Heart left ventricle (tissue), 16 donors: ENCODE measurements around the gene SH2D2A. TPM values are rescaled to one million over a fixed set of nuclear protein-coding genes. Genes with fewer than 3 reads are reported as not detected.

Experiments
- ATAC-seq, 4 donors: fragments of 200-7000 bp; cut with Tn5 transposase; one replicate each; pipeline ENCODE4 v1.9.1; 2020 to 2022; ENCODE audit warnings: moderate library complexity in 4 of 4, mild to moderate bottlenecking in 3 of 4, moderate number of reproducible peaks in 1 of 4
- DNase-seq, 5 donors: peaks; one replicate each; pipeline ENCODE4 v3.0.0-alpha.2; 2020
- H3K27ac ChIP-seq, 12 donors: fragments of 200-600 bp; sonication (generic) in 4 of 12; one replicate each; pipeline versions ENCODE4 v1.5.0 to v1.8.0; 2016 to 2022; ENCODE audit warnings: mild to moderate bottlenecking in 2 of 12
- H3K27me3 ChIP-seq, 9 donors: fragments of 200-600 bp; sonication (generic) in 2 of 9; one replicate each; pipeline versions ENCODE4 v1.5.1 to v1.8.0; 2016 to 2022; ENCODE audit warnings: mild to moderate bottlenecking in 3 of 9
- H3K36me3 ChIP-seq, 9 donors: fragments of 200-600 bp; sonication (generic) in 2 of 9; one replicate each; pipeline versions ENCODE4 v1.5.0 to v1.8.0; 2018 to 2022; ENCODE audit warnings: mild to moderate bottlenecking in 2 of 9
- H3K4me1 ChIP-seq, 12 donors: fragments of 200-600 bp; sonication (generic) in 4 of 12; one replicate each; pipeline versions ENCODE4 v1.5.0 to v1.8.0; 2016 to 2022; ENCODE audit warnings: mild to moderate bottlenecking in 3 of 12
- H3K4me3 ChIP-seq, 12 donors: fragments of 200-600 bp; sonication (generic) in 4 of 12; one replicate each; pipeline versions ENCODE4 v1.5.0 to v1.8.0; 2017 to 2022; ENCODE audit warnings: mild to moderate bottlenecking in 9 of 12, moderate library complexity in 4 of 12
- H3K9me3 ChIP-seq, 12 donors: fragments of 200-600 bp; sonication (generic) in 4 of 12; one replicate each; pipeline versions ENCODE4 v1.5.0 to v1.8.0; 2016 to 2022; ENCODE audit warnings: mild to moderate bottlenecking in 1 of 12
- CTCF ChIP-seq, 12 donors: fragments of 200-600 bp; sonication (generic) in 4 of 12; IDR thresholded peaks; one replicate each; pipeline versions ENCODE4 v1.5.0 to v1.8.0; 2018 to 2022; ENCODE audit warnings: antibody characterized with exemption in 12 of 12, mild to moderate bottlenecking in 5 of 12
- POLR2A ChIP-seq, 2 donors: fragments of 450-650 bp; IDR thresholded peaks; one replicate each; pipeline ENCODE4 v1.6.1; 2017; ENCODE audit warnings: antibody characterized with exemption in 2 of 2, mild to moderate bottlenecking in 2 of 2, moderate library complexity in 2 of 2
- WGBS, 4 donors: extraction: QIAGEN DNeasy Blood & Tissue Kit in 2 of 4; methylation state at CpG; one replicate each; pipeline versions ENCODE4 v1.1.5 to v1.1.7; 2013 to 2018; 5-methylcytosine and 5-hydroxymethylcytosine counted together
- intact Hi-C, 10 donors: fragments of 100-400 bp; cut with DNase I; formaldehyde crosslinking; loops; one replicate each; pipeline versions ENCODE4 v1.11.1 to v1.14.2; 2022
- polyA plus RNA-seq, 2 donors: library from polyadenylated mRNA; stranded (reverse); fragments of 200-250 nt; gene quantifications; one replicate each; pipeline ENCODE4 v1.2.3, GENCODE V29; 2013
- total RNA-seq, 9 donors: library from RNA; depleted of rRNA in 2 of 9; stranded (reverse); fragments of >200 nt in 2 of 9; fragmentation: NEBNext Ultra II Directional in 3 of 9; extraction: Animal tissue kit (Norgen Biotek cat#: 25700) in 3 of 9; gene quantifications; one replicate each; pipeline versions ENCODE4 v1.1.0 to v1.2.4, GENCODE V29; 2016 to 2023
- donor health status: ischemic (EF 13 %, LVEDD 7.1; RV severe dilation, severe dysfunction).
- donor health status: healthy with polysubstance abuse.
- donor health status: DM: no; HTN: yes; CAD: no.
- donor health status: DM: no; HTN: no; CAD: no.
- donor health status: ischemic (EF 25% LVEDD 6.9; RV normal size, moderate dysfunction).
- donor health status: ischemic (EF 25% LVEDD 5.7; RV mildly dilated, moderate dysfunction).
- donor health status: healthy.
- donor health status: DM: yes; HTN: yes; CAD: no.
- donor health status: ischemic (EF 35%, LVEDD 5.7; RV mildly dilated, moderate dysfunction).
- donor health status: nonischemic (EF 11% LVEDD 7.7; RV severe dilation, severe dysfunction).
- donor health status: DM: yes; HTN: yes; CAD: no.
- donor health status: PGD.
- donor health status: ischemic (EF 29% LVEDD 5.4; RV normal size, mild dysfunction).
- donor health status: nonischemic (EF 23%, LVEDD 6.1; RV moderate dilation, normal function).

SH2D2A gene
- total and polyA plus RNA-seq, 11 donors, result 0.52 to 8.2 (median 1.1) TPM

GRCh38 chr1:156756355-156756754, 60.3 kb downstream of the SH2D2A start:
- Histone ChIP-seq H3K27ac (no peak overlapping the region), H3K36me3 (no peaks in the 10 kb centered on the region), H3K4me1 (peaks cover 0 to 24% (median 11%) of the 10 kb centered on the region in 12 donors), H3K4me3 (no peak overlapping the region), H3K9me3 (no peaks in the 10 kb centered on the region), H3K27me3 (no peaks in the 10 kb centered on the region)
- intact Hi-C loops, result no loop called here
- WGBS, 4 donors, result 97 to 100% (median 99%) methylated on average over 1 of the region's 1 CpG
- DNase-seq, result no peak
- TF ChIP-seq POLR2A (IDR thresholded peaks at IDR 0.05) (no peak), CTCF (IDR thresholded peaks at IDR 0.05) (no peak)
- no peak for ATAC-seq

Other genes with a start within 250 kb of the SH2D2A start
- 1 to 10 TPM in 2 of 9 donors, under 1 TPM in 7; 0.09 to 5.1 (median 0.27) TPM for gene IQGAP3, start 244.3 kb downstream of the SH2D2A start, total RNA-seq
- gene IQGAP3, start 244.3 kb downstream of the SH2D2A start, polyA plus RNA-seq, result under 1 TPM; 0.11 to 0.25 TPM
- gene TTC24, start 237.1 kb downstream of the SH2D2A start, total RNA-seq, result under 1 TPM in 1 of 9 donors, not detected in 8; 0.19 TPM
- not detected for gene TTC24, start 237.1 kb downstream of the SH2D2A start, polyA plus RNA-seq
- gene NAXE, start 225.1 kb downstream of the SH2D2A start, total RNA-seq, result 100 to 1,000 TPM in 5 of 9 donors, 10 to 100 TPM in 4; 87.4 to 141 (median 111) TPM
- gene NAXE, start 225.1 kb downstream of the SH2D2A start, polyA plus RNA-seq, result 100 to 1,000 TPM in 1 of 2 donors, 10 to 100 TPM in 1; 75.8 to 101 TPM
- gene GPATCH4, start 215.4 kb downstream of the SH2D2A start, total RNA-seq, result 10 to 100 TPM in 8 of 9 donors, 1 to 10 TPM in 1; 8.8 to 30.1 (median 12.6) TPM
- gene GPATCH4, start 215.4 kb downstream of the SH2D2A start, polyA plus RNA-seq, result 10 to 100 TPM; 21.6 to 67.5 TPM
- 1 to 10 TPM in 4 of 9 donors, under 1 TPM in 5; 0.52 to 2.4 (median 0.95) TPM for gene HAPLN2, start 197.4 kb downstream of the SH2D2A start, total RNA-seq
- gene HAPLN2, start 197.4 kb downstream of the SH2D2A start, polyA plus RNA-seq, result 1 to 10 TPM; 1.2 to 3.0 TPM
- under 1 TPM in 4 of 9 donors, not detected in 5; 0.09 to 0.27 (median 0.15) TPM for gene BCAN, start 174.7 kb downstream of the SH2D2A start, total RNA-seq
- under 1 TPM; 0.10 to 0.15 TPM for gene BCAN, start 174.7 kb downstream of the SH2D2A start, polyA plus RNA-seq
- 100 to 1,000 TPM in 7 of 9 donors, 10 to 100 TPM in 2; 75.3 to 499 (median 158) TPM for gene NES, start 139.4 kb downstream of the SH2D2A start, total RNA-seq
- 100 to 1,000 TPM in 1 of 2 donors, 10 to 100 TPM in 1; 59.7 to 160 TPM for gene NES, start 139.4 kb downstream of the SH2D2A start, polyA plus RNA-seq
- 10 to 100 TPM in 1 of 9 donors, 1 to 10 TPM in 4, under 1 TPM in 1, not detected in 3; 0.80 to 11.4 (median 1.7) TPM for gene CRABP2, start 111.3 kb downstream of the SH2D2A start, total RNA-seq
- 1 to 10 TPM in 1 of 2 donors, under 1 TPM in 1; 0.46 to 1.5 TPM for gene CRABP2, start 111.3 kb downstream of the SH2D2A start, polyA plus RNA-seq
- 10 to 100 TPM in 8 of 9 donors, 1 to 10 TPM in 1; 8.9 to 18.9 (median 15.0) TPM for gene METTL25B, start 88.4 kb downstream of the SH2D2A start, total RNA-seq
- 10 to 100 TPM; 15.6 to 24.3 TPM for gene METTL25B, start 88.4 kb downstream of the SH2D2A start, polyA plus RNA-seq
- gene ISG20L2, start 88.1 kb downstream of the SH2D2A start, total RNA-seq, result 10 to 100 TPM in 8 of 9 donors, 1 to 10 TPM in 1; 8.4 to 17.9 (median 12.8) TPM
- 10 to 100 TPM in 1 of 2 donors, 1 to 10 TPM in 1; 5.1 to 17.6 TPM for gene ISG20L2, start 88.1 kb downstream of the SH2D2A start, polyA plus RNA-seq
- 100 to 1,000 TPM in 1 of 9 donors, 10 to 100 TPM in 8; 74.8 to 117 (median 79.6) TPM for gene MRPL24, start 75.8 kb downstream of the SH2D2A start, total RNA-seq
- gene MRPL24, start 75.8 kb downstream of the SH2D2A start, polyA plus RNA-seq, result 100 to 1,000 TPM; 135 to 230 TPM
- gene HDGF, start 65.2 kb downstream of the SH2D2A start, total RNA-seq, result 100 to 1,000 TPM; 137 to 224 (median 147) TPM
- gene HDGF, start 65.2 kb downstream of the SH2D2A start, polyA plus RNA-seq, result 100 to 1,000 TPM in 1 of 2 donors, 10 to 100 TPM in 1; 87.7 to 240 TPM
- 10 to 100 TPM; 34.6 to 55.5 (median 39.0) TPM for gene PRCC, start 49.3 kb downstream of the SH2D2A start, total RNA-seq
- 10 to 100 TPM; 39.0 to 49.9 TPM for gene PRCC, start 49.3 kb downstream of the SH2D2A start, polyA plus RNA-seq
- gene INSRR, start 42.3 kb upstream of the SH2D2A start, total RNA-seq, result under 1 TPM in 7 of 9 donors, not detected in 2; 0.07 to 0.35 (median 0.11) TPM
- gene INSRR, start 42.3 kb upstream of the SH2D2A start, polyA plus RNA-seq, result under 1 TPM in 1 of 2 donors, not detected in 1; 0.42 TPM
- gene NTRK1, start 44.0 kb upstream of the SH2D2A start, total RNA-seq, result 1 to 10 TPM in 5 of 9 donors, under 1 TPM in 4; 0.22 to 1.6 (median 1.1) TPM
- 1 to 10 TPM in 1 of 2 donors, under 1 TPM in 1; 0.30 to 1.4 TPM for gene NTRK1, start 44.0 kb upstream of the SH2D2A start, polyA plus RNA-seq
- gene PEAR1, start 76.9 kb upstream of the SH2D2A start, total RNA-seq, result 10 to 100 TPM in 2 of 9 donors, 1 to 10 TPM in 7; 4.1 to 14.7 (median 7.5) TPM
- 1 to 10 TPM; 7.1 TPM for gene PEAR1, start 76.9 kb upstream of the SH2D2A start, polyA plus RNA-seq
- under 1 TPM in 1 of 9 donors, not detected in 8; 0.27 TPM for gene LRRC71, start 103.8 kb upstream of the SH2D2A start, total RNA-seq
- gene LRRC71, start 103.8 kb upstream of the SH2D2A start, polyA plus RNA-seq, result under 1 TPM; 0.06 to 0.42 TPM
- gene ARHGEF11, start 228.9 kb upstream of the SH2D2A start, total RNA-seq, result 10 to 100 TPM; 22.0 to 44.1 (median 32.4) TPM
- gene ARHGEF11, start 228.9 kb upstream of the SH2D2A start, polyA plus RNA-seq, result 10 to 100 TPM; 12.2 to 22.0 TPM